Sigmoid colon (tissue), 7 donors: ENCODE data around the gene EPS8L2. TPM values are rescaled to one million over a fixed set of nuclear protein-coding genes. Genes with fewer than 3 reads are reported as not detected.

Experiments
- DNase-seq: peaks from one replicate; pipeline ENCODE4 v3.0.0-alpha.2; 2019
- H3K27ac ChIP-seq, 4 donors: fragments of 200-600 bp; sonication (generic); one replicate each; pipeline ENCODE4 v1.5.1; 2016 to 2019; ENCODE audit warnings: mild to moderate bottlenecking in 1 of 4
- H3K27me3 ChIP-seq, 3 donors: fragments of 200-600 bp; sonication (generic); one replicate each; pipeline ENCODE4 v1.5.1; 2019; ENCODE audit warnings: mild to moderate bottlenecking in 1 of 3
- H3K36me3 ChIP-seq, 4 donors: fragments of 200-600 bp; sonication (generic); one replicate each; pipeline ENCODE4 v1.5.1; 2016 to 2019
- H3K4me1 ChIP-seq, 4 donors: fragments of 200-600 bp; sonication (generic); one replicate each; pipeline ENCODE4 v1.5.1; 2017 to 2019
- H3K4me3 ChIP-seq, 4 donors: fragments of 200-600 bp; sonication (generic); one replicate each; pipeline ENCODE4 v1.5.1; 2017 to 2019; ENCODE audit warnings: mild to moderate bottlenecking in 2 of 4, moderate library complexity in 1 of 4
- H3K9me3 ChIP-seq, 4 donors: fragments of 200-600 bp in 3 of 4; sonication (generic) in 3 of 4; one replicate each; pipeline versions ENCODE4 v1.5.1 to v1.6.1; 2013 to 2019
- EP300 ChIP-seq, 4 donors: sonication (generic); formaldehyde crosslinking; IDR thresholded peaks; one replicate each; pipeline ENCODE4 v1.6.1; 2017; ENCODE audit warnings: antibody characterized with exemption in 4 of 4
- POLR2A ChIP-seq, 2 donors: fragments of 450-650 bp; IDR thresholded peaks; one replicate each; pipeline ENCODE4 v1.6.1; 2016; ENCODE audit warnings: antibody characterized with exemption in 2 of 2, mild to moderate bottlenecking in 2 of 2, moderate library complexity in 2 of 2
- POLR2AphosphoS5 ChIP-seq, 4 donors: sonication (generic); formaldehyde crosslinking; IDR thresholded peaks; one replicate each; pipeline ENCODE4 v1.6.1; 2017; ENCODE audit warnings: antibody characterized with exemption in 4 of 4
- WGBS, 2 donors: extraction: QIAGEN DNeasy Blood & Tissue Kit; methylation state at CpG; one replicate each; pipeline ENCODE4 v1.1.7; 2013; 5-methylcytosine and 5-hydroxymethylcytosine counted together
- intact Hi-C: fragments of 100-400 bp; cut with DNase I; formaldehyde crosslinking; loops from one replicate; pipeline ENCODE4 v1.15.1; 2023
- polyA plus RNA-seq, 3 donors: library from polyadenylated mRNA; stranded (reverse); fragments of 200-250 nt; gene quantifications; one replicate each; pipeline ENCODE4 v1.2.3, GENCODE V29; 2013
- total RNA-seq, 4 donors: library from RNA; depleted of rRNA; stranded (reverse); fragments of >200 nt; gene quantifications; one replicate each; pipeline ENCODE4 v1.1.0, GENCODE V29; 2016
- TF ChIP-seq, protein P1 (sequence below), 4 experiments: fragments of 450-650 bp in 3 of 4; fragments of 200-600 bp in 1 of 4; IDR thresholded peaks; one replicate each; pipeline ENCODE4 v1.5.1; 2016 to 2019; ENCODE audit warnings: antibody characterized with exemption in 4 of 4, mild to moderate bottlenecking in 3 of 4, moderate library complexity in 2 of 4
- donor health status: healthy with polysubstance abuse.
- donor health status: Bipolar disorder and iron deficiency.
- donor health status: healthy.

EPS8L2 gene
- total and polyA plus RNA-seq, 7 donors: 5.4 to 168 (median 15.6) TPM

DNA sequence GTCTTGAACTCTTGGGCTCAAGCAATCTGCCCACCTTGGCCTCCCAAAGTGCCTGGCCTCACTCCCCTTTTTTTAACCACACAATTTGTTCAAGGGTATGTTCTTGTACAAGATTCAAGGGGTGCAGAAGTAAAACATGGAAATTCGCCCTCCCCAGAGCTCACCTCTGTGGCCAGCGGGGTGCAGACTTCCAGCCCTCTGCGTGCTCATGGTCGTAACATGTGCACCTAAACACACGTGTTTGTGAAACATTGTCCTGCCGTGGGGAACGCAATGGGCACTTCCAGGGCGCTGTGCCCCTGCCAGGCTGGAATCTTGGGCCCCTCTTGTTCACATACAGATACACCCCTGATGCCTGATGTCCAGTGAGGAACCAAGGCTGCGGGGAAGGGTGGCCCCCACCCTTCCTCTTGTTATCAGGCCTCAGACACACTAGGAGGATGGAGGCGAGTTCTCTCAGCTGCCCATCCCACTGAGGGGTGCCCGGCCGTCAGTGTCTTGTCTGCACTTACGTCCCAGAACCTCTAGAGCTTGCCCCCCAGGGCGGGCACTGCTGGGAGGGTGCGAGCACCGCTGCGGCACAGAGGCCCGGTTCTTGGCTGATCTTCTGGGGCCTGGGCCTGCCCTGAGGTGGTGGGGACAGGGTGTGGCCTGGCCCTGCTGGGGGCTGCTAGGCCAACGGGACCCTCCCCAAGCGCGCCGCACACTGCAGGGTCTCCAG lies 4.1 kb upstream of the EPS8L2 start:
- peaks cover 0 to 39% (median 8%) of the 10 kb centered on the region in 4 donors for H3K36me3 ChIP-seq
- H3K9me3 ChIP-seq: no peaks in the 10 kb centered on the region
- DNase-seq: no peak
- H3K4me1 ChIP-seq: peaks cover 0 to 54% (median 34%) of the 10 kb centered on the region in 4 donors
- no peak overlapping the region for H3K4me3 ChIP-seq
- peak overlapping the region in 1 of 4 donors; percentile 32 for H3K27ac ChIP-seq
- TF ChIP-seq, protein P1, sequence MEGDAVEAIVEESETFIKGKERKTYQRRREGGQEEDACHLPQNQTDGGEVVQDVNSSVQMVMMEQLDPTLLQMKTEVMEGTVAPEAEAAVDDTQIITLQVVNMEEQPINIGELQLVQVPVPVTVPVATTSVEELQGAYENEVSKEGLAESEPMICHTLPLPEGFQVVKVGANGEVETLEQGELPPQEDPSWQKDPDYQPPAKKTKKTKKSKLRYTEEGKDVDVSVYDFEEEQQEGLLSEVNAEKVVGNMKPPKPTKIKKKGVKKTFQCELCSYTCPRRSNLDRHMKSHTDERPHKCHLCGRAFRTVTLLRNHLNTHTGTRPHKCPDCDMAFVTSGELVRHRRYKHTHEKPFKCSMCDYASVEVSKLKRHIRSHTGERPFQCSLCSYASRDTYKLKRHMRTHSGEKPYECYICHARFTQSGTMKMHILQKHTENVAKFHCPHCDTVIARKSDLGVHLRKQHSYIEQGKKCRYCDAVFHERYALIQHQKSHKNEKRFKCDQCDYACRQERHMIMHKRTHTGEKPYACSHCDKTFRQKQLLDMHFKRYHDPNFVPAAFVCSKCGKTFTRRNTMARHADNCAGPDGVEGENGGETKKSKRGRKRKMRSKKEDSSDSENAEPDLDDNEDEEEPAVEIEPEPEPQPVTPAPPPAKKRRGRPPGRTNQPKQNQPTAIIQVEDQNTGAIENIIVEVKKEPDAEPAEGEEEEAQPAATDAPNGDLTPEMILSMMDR (IDR thresholded peaks at IDR 0.05): no peak
- TF ChIP-seq POLR2AphosphoS5 (IDR thresholded peaks at IDR 0.05) (no peak), POLR2A (IDR thresholded peaks at IDR 0.05) (no peak), EP300 (IDR thresholded peaks at IDR 0.05) (no peak)
- peaks cover 0 to 8% (median 0%) of the 10 kb centered on the region in 3 donors for H3K27me3 ChIP-seq
- intact Hi-C loops: no loop called here
- WGBS, 2 donors: 94 to 96% methylated on average over 22 of the region's 22 CpGs

DNA sequence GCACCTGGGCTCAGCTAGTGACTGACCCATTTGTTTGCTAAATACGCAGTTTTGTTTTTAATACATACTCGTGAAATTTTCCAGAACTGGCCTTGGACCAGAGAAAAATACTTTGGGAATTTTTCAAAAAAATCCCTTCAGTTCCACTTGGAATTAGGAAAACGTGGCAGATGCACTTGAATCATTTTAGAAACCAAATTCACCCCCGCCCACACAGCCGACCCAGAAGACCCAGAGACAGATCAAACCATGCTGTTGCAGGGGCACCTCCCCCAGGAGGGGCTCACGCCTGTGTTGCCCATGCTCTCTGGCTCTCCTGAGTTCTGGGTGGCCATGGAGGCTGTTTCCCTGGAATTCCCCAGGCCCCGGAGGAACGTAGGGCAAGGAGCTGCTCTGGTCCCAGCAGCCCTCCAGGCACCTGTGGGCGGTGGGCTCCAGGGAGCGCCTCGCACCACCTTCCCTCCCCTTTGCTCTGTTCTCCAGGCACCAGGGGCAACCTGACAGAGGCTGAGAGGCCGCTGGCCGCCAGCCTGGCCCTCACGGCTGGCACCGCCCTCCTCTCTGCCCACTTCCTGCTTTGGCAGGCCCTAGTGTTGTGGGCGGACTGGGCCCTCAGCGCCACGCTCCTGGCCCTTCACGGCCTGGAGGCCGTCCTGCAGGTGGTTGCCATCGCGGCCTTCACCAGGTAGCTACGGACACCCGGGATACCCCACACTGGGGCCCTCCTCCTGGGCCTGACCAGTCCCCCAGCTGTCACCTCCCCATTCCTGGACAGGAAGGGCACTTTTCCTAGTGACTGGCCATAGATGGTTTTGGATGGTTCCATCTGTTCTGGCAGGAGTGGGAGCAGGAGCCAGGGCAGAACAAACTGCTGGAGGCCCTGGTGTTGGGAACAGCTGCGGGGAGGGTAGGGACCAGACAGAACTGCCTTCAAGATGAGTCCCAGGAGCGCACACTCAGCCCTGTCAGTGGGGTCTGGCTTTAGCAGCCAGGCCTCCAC lies 3.3 kb upstream of the EPS8L2 start:
- intact Hi-C loops: no loop called here
- DNase-seq: peak; percentile 65
- 27 to 65% methylated on average over 26 of the region's 26 CpGs for WGBS, 2 donors
- TF ChIP-seq, protein P1 (IDR thresholded peaks at IDR 0.05): no peak
- TF ChIP-seq POLR2A (IDR thresholded peaks at IDR 0.05) (no peak), EP300 (IDR thresholded peaks at IDR 0.05) (no peak)
- H3K36me3 ChIP-seq: peaks cover 0 to 39% (median 8%) of the 10 kb centered on the region in 4 donors
- peaks cover 0 to 16% (median 3%) of the 10 kb centered on the region in 3 donors for H3K27me3 ChIP-seq
- H3K27ac ChIP-seq: peak overlapping the region; percentile 0 to 46 (median 30)
- H3K4me3 ChIP-seq: no peak overlapping the region
- H3K9me3 ChIP-seq: no peaks in the 10 kb centered on the region
- peaks cover 0 to 53% (median 33%) of the 10 kb centered on the region in 4 donors for H3K4me1 ChIP-seq

DNA sequence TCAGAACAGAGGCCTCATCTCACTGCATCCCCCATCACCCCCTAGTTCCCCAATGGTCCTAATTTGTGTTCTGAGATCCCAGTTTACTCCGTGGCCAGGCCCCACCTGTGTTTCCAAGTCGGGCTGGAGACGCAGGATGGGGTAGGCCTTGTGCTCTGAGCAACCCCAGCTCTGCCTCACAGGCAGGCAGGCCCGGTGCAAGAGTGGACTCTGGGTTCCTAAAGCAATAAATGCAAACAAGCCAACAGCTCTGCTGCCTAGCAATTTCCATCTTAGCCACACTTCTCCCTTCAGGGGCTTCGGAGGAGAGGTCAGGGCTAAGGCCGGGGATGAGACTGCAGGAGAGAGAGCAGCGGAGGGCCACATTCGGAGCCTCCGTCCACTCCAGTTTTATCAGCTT lies 2.5 kb upstream of the EPS8L2 start:
- WGBS, 2 donors: 69 to 90% methylated on average over 9 of the region's 9 CpGs
- peaks cover 3 to 23% (median 6%) of the 10 kb centered on the region in 3 donors for H3K27me3 ChIP-seq
- peak overlapping the region in 3 of 4 donors; percentile 0 to 46 (median 27) for H3K27ac ChIP-seq
- intact Hi-C loops: no loop called here
- H3K9me3 ChIP-seq: no peaks in the 10 kb centered on the region
- DNase-seq: no peak
- peaks cover 0 to 46% (median 28%) of the 10 kb centered on the region in 4 donors for H3K4me1 ChIP-seq
- peaks cover 0 to 37% (median 8%) of the 10 kb centered on the region in 4 donors for H3K36me3 ChIP-seq
- TF ChIP-seq POLR2AphosphoS5 (IDR thresholded peaks at IDR 0.05) (no peak), EP300 (IDR thresholded peaks at IDR 0.05) (no peak), POLR2A (IDR thresholded peaks at IDR 0.05) (no peak)
- TF ChIP-seq, protein P1 (IDR thresholded peaks at IDR 0.05): no peak
- H3K4me3 ChIP-seq: no peak overlapping the region

DNA sequence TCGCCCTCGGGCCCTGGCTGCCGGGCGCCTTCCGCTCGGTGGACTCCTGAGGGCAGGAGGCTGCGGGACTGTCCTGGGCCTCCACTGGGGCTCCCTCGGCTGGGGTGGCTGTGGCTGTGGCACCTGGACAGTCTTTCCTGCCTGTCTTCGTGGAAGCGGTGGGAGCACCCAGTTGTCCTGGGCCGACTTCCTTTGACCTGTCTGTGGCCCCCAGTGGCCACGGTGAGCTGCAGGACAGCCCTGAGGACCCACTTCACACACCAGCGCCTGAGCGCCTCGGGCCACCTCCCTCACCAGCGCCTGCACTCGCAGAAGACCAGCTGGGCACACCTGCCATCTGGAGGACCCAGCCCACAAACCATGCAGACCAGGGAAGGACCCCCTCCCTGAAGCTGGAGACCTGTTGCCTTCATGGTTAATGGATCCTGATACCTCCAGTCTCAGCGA lies 1.8 kb upstream of the EPS8L2 start:
- peaks cover 0 to 30% (median 8%) of the 10 kb centered on the region in 4 donors for H3K36me3 ChIP-seq
- H3K27ac ChIP-seq: peak overlapping the region in 2 of 4 donors; percentile 59 to 71
- H3K4me1 ChIP-seq: peaks cover 0 to 43% (median 26%) of the 10 kb centered on the region in 4 donors
- peaks cover 3 to 28% (median 8%) of the 10 kb centered on the region in 3 donors for H3K27me3 ChIP-seq
- DNase-seq: no peak
- intact Hi-C loops: no loop called here
- no peak overlapping the region for H3K4me3 ChIP-seq
- 83 to 90% methylated on average over 18 of the region's 18 CpGs for WGBS, 2 donors
- H3K9me3 ChIP-seq: no peaks in the 10 kb centered on the region
- TF ChIP-seq POLR2AphosphoS5 (IDR thresholded peaks at IDR 0.05) (no peak), EP300 (IDR thresholded peaks at IDR 0.05) (no peak), POLR2A (IDR thresholded peaks at IDR 0.05) (no peak)
- TF ChIP-seq, protein P1 (IDR thresholded peaks at IDR 0.05): no peak
